GM18861 (cell line): ENCODE measurements around the gene NDST1.
A peak's percentile ranks its signal among the peaks of the same experiment; 100 is the strongest.
"Not testable (repeated sequence)": the region's sequence is repeated elsewhere in the genome, so short reads cannot be mapped to it uniquely, and the experiment has no call there.

Source experiments
- ATAC-seq: cut with Tn5 transposase; IDR thresholded peaks from one replicate; pipeline ENCODE4 v1.9.1; 2021; ENCODE audit not compliant: unreplicated experiment

NDST1 gene

GRCh38 chr5:150507474-150508276, at the start of gene NDST1:
TSS of gene NDST1 (plus strand) at chr5:150508131. CDS start at chr5:150521255, 13,124 bp downstream.
- no peak for ATAC-seq

DNA sequence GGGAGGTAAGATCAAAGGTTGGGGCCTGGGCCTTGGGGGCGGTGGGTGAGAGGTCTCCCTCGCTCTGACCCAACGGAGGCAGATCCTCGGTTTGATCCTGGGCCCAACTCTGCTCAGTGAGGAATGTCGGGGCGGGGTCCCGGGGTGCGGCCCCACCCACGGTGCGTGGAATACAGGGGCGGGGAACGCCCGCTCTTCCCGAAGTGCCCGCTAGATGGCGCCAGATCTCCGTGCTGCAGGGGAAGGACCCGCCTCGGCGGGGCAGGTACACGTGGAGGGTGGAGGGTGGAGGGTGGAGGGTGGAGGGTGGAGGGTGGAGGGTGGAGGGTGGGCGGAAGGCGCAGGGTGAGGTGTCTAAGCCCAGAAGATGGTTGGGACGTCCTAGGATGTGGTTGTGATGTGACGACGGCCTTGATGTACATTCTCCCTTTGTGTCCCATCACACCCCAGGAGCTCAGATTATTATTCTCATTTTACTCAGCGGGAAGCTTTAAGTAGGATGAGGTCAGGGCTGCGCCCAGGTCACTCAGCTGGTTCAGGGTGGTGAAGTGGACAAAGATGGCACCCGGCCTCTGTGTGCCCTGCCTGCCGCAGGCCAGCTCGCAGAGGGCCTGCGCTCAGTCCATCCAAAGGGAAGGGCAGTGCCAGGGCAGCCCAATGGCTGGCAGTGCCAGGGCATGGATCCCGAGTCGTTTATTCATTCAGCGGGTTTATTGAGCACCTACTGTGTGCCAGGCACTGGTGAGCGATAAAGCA, 49.0 kb upstream of the NDST1 start:
- ATAC-seq, result peak; percentile 67

DNA sequence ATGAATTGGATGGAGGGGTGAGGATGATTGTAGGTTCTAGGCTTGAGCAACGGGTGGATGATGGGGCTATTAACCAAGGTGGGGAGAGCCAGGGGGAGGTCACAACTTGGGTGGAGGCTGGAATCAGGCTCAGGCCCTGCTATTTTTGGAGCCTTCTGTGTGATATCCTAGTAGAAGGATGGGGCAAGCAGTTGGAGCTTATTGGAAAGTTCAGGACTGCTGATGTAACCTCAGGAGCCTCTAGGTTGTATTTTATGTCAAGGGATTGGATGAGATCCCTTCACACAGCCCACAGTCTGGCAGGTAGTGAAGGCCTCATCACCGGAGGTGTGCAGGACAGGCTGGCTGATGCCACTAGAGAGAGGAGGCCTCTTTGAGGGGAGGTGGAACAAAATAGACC, 47.1 kb upstream of the NDST1 start:
- ATAC-seq, result no peak

DNA sequence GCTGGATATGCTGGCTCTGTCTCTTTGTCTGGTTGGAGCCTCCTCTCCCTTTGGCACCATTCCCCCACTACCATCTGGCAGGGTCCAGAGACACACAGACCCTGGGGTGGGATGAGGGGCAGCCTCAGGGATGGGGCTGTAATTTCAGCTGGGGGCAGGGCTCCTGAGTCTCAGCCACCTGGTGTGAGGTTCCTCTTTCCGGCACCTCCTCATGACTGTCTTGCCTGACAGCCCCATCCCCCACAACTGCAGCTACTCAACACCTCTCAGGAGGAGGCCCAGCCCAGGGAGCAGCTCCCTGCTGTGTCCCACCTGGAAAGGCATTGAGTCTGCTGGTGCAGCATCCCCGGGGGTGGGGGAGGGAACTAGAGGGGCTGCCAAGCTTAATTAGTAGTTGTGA, 46.7 kb upstream of the NDST1 start:
- ATAC-seq, result peak; percentile 65

DNA sequence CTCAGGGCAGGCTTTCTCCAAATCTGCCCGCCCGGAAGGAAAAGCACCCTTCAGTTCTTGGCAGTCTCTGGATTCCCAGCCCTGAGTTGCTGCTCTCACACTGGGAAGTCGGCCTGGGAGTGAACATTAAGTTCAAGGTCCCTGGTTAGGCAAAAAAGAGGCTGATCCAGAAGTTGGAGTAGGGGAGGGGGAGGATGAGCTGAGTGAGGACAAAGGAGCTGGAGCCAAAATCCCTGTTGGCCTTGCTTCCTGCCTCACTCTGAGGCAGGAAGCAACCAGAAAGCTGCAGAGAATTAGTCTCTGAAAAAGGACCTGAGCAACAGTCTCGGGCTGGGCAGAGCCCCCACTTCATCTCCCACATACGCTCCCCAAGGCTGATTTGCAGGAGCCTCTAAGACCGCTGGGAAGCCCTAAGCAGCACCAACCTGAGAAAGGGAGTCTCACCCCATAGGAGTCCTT, 43.3 kb upstream of the NDST1 start:
- no peak for ATAC-seq

GRCh38 chr5:150465927-150466326, 42.0 kb upstream of the NDST1 start:
- ATAC-seq, result no peak

GRCh38 chr5:150468206-150468605, 39.7 kb upstream of the NDST1 start:
- no peak for ATAC-seq

DNA sequence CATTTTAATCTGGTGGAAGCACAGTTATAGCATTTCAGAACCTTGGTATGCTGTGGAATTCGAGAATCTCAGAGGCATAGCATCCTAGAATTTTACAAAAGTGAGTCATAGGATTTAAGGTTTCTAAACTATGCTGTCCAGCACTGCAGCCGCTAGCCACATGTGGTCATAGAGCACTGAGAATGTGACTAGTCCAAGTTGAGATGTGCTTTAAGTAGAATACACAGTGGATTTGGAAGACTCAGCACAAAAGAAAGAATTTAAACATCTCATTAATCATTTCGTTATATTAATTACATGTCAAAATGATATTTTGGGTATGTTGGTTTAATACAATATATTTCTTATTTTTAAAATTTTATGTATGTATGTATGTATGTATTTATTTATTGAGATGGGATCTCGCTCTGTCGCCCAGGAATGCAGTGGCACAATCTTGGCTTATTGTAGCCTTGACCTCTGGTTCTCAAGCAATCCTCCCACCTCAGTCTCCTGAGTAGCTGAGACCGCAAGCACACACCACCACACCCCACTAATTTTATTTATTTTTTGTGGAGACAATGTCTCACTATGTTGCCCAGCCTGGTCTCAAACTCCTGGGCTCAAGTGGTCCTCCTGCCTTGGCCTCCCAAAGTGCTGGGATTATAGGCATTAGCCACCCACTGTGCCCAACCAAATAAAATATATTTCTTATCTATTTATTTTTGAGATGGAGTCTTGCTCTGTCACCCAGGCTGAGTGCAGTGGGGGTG, 38.0 kb upstream of the NDST1 start:
- no peak for ATAC-seq

GRCh38 chr5:150473673-150474358, 34.1 kb upstream of the NDST1 start:
- ATAC-seq, result no peak

DNA sequence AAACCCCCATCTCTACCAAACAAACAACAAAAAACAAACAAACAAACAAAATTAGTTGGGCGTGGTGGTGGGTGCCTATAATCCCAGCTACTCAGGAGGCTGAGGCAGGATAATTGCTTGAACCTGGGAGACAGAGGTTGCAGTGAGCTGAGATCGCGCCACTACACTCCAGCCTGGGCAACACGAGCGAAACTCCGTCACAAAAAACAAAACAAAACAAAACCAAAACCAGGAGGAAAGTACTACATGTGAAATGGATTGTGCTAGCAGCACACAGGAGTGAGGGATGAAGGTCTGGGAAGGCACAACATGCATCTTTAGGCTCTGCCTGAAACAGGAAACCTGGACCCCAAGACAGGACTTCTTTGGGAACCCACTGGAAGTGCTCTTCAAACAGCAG, 31.4 kb upstream of the NDST1 start:
- ATAC-seq, result not testable (repeated sequence)

DNA sequence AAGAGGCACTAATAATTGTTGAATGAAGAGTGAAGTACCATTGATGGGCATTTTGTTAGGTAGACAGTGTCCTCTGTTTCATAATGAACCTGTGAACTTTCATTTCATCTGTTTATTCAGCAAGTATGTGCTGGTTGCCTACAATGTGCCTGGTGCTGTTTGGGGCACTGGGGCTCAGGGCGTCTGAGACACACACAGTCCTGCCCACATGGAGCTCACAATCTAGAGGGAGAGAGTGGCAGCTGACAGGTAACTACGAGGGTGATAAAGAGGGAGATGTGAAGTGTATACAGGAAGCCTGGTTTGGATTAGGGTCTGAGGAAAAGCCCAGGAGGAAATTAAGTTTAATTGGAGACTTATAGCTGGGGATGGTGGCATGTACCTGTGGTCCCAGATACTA, 28.5 kb upstream of the NDST1 start:
- ATAC-seq, result no peak

DNA sequence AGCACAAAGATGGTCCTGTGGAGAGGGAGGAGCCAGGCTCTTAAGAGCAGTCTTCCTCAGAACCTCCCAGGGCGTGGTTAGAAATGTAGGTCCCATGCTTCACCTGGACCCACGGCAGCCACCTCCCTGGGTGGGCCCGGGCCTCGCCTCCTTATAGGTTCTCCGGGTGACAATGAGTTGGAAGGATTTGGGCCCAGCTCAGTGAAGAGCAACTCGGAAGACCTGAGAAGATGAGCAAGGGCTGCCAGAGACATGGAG, 26.3 kb upstream of the NDST1 start:
- no peak for ATAC-seq

GRCh38 chr5:150481972-150482406, 25.9 kb upstream of the NDST1 start:
- no peak for ATAC-seq

DNA sequence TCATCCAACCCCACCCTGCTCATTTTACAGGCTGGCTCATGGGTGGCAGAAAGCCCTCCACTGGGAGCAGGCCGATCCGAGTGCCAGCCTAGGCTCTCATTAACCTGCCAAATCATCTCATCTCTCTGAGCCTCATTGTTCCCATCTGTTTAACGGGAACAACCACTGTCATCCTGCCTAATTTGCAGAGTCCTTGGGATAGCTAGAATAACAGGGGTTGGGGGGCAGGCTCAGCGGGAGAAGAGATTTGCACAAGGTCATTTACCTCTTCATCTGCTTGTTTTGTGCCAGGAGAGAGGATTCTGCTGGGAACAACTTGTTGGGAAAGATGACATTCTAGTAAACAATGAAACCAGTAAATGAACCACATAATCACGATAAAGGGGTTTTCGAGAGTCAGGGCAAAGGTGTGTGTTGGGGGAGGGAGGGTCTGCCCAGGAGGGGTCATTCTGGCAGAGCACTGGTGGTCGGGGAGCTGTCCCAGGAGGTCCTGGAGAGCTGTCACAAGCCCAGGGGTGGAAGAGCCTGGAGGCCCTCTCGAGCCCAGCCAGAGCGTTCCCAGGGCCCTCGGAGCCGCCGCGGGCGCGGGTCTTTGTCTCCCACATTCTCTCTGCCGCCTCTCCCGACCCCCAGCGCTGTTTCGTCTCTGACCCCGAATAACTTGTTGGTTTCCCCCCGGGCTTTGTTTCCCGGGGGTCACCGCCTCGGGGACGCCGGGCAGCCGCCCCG, 22.8 kb upstream of the NDST1 start:
- no peak for ATAC-seq

DNA sequence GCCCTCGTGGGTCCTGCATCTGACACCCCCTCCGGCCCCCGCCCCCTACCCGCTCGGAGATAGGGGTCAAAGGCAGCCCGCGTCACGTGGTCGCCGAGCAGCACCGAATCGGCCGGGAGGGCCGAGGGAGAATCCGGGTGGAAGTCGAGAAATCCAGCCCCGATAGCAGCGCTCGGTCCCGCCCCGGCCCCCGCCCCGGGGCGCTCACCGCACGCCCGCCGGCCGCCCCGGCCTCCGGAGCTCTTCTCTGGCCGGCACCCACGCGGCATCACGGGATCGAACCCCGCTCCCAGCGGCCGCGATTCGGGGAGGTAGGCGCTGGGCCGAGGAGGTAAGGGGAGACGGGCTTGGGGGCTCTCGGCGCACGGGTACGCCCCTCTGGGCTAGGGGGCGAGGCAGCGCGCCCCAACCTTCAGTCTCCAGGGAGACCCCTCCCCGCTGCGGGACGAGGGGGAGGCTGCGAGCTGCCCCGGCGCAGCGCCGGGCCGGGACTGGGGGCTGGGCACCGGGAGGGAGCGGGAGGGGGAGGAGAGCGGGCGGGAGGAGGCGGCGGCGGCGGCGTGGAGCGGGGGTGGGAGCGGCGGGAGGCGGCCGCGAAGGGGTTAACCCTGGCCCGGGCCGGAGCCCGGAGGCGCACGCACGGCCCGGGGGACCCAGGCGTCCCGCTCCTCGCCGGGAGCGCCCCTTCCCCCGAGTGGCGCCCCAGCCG, 22.1 kb upstream of the NDST1 start:
- ATAC-seq, result no peak

- no peak for ATAC-seq
These were observed 21.3 kb upstream of the NDST1 start for GRCh38 chr5:150486402-150487198.

DNA sequence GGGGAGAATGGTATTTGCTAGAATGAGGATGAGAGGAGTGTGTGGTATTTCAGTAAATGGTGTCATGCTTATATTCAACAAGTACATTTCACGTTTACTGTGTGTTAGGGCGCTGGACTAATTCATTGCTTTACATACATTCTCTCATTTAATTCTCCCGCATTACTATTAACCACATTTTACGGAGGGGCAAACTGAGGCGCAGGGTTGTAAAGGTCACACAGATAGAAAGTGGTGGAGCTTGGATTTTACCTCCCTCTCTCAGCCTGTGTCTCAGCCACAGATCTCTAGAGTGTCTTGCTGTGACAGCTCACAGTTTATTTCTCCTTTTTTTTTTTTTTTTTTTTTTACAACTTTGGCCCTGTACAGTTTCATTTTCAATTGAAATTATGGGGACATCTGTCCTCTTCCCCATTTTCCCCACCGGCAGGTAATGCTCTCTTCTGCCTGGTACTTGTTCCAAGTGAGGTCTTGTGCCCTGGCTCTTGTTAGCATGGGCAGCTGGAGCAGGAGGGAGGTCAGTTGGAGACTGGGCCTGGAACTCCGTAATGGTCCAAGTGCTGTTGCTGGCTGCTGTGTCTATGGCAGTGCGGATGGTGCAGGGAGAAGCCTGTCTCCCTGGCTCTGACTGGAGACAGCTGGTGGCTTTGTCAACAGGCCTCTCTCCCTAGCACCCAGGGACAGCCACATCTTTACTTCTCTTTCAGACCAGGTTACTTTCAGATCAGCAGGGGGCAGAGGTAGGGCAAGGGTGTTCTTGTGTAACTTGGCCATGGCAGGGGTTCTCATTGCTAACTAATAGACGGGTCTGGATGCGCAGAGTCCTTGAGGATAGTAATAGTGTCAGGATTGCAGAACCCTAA, 20.5 kb upstream of the NDST1 start:
- ATAC-seq, result no peak
